Right lobe of liver (tissue), 4 donors: ENCODE measurements around the gene SCAMP3.

Experiments used
- CTCF ChIP-seq, 4 donors: fragments of 200-600 bp in 3 of 4; fragments of 450-650 bp in 1 of 4; IDR thresholded peaks; one replicate each; pipeline versions ENCODE4 v1.5.1 to v1.8.0; 2016 to 2022; ENCODE audit warnings: antibody characterized with exemption in 4 of 4, mild to moderate bottlenecking in 2 of 4
- POLR2A ChIP-seq: fragments of 450-650 bp; IDR thresholded peaks from one replicate; pipeline ENCODE4 v1.6.1; 2017; ENCODE audit warnings: antibody characterized with exemption, mild to moderate bottlenecking
- donor health status: DM: no; HTN: no; CAD: no.
- donor health status: DM: no; HTN: no; CAD: no.
- donor health status: DM: no; HTN: yes; CAD: no.

GRCh38 chr1:155250246-155250632, 11.9 kb downstream of the SCAMP3 start:
- TF ChIP-seq POLR2A (no peak), CTCF (IDR thresholded peaks at IDR 0.05) (no peak)
